GM21717 (cell line): ENCODE measurements around the gene FAIM2.

Source experiments
- ATAC-seq: cut with Tn5 transposase; IDR thresholded peaks from one replicate; pipeline ENCODE4 v1.9.1; 2021; ENCODE audit warnings: mild to moderate bottlenecking, moderate library complexity; ENCODE audit not compliant: unreplicated experiment

The FAIM2 gene

DNA sequence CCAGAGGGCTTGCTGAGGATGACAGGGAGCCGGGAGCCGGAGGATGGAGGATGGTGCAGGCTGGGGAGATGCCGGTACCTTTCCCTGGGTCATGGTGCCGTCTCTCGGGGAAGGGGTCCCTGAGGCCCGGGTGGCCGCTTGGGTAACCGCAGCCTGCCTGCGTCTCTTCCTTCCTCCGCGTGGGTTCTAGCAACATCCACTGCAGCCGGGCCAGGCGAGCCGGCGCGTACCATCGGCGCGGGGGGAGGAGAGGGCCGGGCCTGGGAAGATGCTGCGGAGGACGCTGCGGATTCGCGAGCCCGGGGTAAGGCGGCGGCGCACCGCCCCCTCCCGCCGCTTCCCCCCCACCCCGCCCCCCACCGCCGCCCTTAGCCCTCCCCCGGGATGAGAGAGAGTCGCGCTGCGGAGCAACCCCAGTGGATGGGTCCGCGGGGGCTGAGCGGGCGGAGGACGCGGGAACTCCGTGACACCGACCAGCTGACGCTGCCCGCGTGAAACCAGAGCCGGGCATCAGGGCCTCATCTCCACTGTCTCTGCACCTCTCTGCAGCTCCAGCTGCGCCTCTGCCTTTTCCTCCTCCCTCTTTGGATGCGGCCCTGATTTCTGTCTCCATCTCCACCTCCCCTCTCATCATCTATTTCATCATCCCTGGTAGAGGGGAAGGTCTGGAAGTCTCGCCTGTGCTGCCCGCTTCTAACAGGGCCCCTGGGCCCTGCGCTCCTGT is at the start of gene FAIM2:
Gene FAIM2, minus strand, starts transcription at position 201 of the 724 bp plus-strand sequence. Its CDS starts 108 bp downstream, at position 93.
- ATAC-seq = no peak

DNA sequence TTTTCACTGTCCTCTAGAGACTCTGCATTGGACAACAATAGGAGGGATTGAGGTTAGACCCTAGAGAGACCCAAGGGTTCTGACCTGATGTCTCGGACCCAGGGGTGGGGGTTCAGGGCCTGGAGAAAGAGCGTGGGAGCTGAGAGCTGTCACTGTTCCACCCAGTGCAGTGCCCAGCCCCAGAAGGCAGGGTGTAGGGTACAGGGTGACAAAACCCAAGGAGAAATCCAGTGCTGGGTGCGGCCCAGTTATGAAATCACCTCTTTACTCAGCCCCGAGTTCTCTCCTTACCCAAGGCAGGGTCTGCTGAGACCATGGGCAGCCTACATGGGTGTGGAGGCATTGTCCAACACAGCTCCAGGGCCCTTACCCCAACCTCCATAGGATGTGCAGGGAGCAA is 49.5 kb upstream of the FAIM2 start:
- ATAC-seq = no peak

DNA sequence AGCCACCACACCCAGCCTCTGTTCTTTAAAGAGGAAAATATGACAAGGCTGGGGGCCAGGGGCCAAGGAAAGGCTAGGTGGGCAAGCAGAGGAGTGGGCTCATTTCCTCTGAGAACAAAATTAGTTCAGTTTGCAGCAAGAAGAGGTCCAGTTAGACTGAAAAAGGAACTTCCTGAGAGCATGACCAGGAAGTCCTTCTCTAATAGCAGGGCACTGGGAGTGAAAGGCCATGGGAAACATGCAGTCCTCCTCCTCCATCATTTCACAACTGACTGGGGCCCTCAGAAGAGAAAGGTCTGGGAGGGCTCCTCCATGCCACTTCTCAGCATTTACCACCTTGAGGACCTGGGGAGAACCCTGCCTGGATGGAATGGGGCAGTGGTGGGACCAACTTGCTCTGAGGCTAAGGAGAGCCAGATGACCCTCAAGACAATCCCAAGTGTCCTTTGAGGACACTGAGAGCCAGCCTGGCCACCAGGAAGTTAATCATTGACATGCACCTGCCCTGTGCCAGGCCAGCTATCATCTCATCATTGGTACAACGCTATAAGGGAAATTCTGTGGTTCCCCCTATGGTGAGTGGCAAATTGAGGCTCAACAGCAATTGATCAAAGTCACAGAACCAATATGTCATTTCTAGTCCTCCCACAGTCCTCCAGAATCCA is 48.8 kb upstream of the FAIM2 start:
- no peak for ATAC-seq

DNA sequence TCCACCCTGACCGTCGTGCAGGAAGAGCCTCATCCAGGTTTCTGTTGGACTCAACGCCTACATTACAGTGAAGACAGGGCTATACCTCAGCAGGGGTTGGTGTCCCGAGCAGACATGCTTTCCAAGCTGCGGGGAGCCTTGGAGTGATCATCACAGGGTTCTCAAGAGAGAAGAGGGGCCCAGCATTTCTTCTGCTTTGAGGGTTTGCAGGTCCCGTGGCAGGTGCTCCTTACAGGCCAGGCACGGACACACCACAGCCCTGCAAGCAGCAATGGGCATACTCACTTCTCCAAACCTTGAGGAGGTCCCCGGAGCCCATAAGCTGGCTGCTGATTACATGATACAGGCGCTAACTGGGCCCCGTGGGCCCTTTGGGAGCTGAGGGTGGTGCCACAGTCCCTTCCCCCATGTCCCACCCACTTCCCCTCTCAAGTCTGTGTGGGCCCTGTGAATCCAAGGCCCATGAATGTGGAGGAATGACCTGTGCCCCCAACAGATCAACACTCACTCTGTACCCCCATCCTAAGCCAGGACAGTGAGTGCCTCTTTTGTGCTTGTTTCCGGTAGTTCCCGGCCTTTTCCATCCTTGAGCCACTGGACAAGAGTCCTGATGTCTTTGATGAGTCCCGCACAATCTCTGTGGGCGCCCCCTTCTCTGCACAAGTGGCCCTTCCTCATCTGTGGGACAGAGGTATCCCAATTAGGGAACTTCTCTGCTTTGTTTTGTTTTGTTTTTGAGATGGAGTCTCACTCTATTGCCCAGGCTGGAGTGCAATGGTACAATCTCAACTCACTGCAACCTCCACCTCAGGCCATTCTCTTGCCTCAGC is 47.9 kb upstream of the FAIM2 start:
- no peak for ATAC-seq

DNA sequence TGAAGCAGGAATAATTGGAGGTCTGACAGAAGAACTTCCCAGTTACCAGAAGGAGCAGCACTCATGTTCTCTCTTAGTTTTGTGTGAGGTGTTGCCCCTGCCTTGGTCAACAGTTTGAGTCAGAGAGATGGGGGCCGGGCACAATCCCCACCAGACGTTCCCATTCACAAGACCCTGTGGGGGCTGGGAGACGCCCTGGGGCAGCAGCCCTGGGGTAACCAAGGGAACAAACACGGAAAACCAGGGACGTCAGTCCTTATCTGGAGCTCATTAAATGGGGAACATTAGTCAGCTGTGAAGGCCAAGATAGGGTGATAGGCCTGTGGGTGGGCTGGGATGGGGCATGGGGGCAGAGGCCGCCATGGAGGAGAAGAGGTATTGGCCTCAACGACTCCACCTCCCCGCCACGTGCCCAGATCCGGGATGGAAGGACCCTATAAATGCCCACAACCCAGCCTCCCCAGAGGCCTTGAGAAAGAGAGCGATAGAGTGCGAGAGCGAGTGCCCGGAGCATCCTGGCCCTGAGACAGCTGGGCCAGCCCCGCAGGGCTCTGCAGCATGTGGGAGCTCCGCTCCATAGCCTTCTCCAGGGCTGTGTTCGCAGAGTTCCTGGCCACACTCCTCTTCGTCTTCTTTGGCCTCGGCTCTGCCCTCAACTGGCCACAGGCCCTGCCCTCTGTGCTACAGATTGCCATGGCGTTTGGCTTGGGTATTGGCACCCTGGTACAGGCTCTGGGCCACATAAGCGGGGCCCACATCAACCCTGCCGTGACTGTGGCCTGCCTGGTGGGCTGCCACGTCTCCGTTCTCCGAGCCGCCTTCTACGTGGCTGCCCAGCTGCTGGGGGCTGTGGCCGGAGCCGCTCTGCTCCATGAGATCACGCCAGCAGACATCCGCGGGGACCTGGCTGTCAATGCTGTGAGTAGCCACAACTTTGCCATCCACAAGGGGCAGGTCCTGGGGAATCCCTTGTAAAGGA is 46.9 kb upstream of the FAIM2 start, which contains the start of gene AQP2:
Gene AQP2, plus strand, starts transcription at position 465 of the 979 bp plus-strand sequence. Its CDS starts 94 bp downstream, at position 559.
- no peak for ATAC-seq

DNA sequence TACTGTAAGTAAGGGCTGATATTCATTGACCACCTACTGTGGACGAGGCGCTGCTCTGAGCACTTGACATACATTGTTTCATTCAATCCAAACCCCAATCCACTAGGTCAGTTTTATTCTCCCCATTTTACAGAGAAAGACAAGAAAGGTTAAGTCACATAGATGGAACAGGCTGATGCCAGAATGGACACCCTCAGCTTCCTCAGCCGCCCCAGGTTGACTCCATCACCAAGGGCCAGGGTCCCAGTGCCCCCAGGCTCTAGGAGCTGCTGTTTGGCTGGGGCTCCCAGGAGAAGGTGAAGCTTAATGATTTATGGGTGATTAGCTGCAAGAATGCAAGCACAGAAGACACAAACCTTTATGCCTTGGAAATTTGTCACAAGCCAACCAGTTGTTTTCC is 46.2 kb upstream of the FAIM2 start:
- no peak for ATAC-seq

DNA sequence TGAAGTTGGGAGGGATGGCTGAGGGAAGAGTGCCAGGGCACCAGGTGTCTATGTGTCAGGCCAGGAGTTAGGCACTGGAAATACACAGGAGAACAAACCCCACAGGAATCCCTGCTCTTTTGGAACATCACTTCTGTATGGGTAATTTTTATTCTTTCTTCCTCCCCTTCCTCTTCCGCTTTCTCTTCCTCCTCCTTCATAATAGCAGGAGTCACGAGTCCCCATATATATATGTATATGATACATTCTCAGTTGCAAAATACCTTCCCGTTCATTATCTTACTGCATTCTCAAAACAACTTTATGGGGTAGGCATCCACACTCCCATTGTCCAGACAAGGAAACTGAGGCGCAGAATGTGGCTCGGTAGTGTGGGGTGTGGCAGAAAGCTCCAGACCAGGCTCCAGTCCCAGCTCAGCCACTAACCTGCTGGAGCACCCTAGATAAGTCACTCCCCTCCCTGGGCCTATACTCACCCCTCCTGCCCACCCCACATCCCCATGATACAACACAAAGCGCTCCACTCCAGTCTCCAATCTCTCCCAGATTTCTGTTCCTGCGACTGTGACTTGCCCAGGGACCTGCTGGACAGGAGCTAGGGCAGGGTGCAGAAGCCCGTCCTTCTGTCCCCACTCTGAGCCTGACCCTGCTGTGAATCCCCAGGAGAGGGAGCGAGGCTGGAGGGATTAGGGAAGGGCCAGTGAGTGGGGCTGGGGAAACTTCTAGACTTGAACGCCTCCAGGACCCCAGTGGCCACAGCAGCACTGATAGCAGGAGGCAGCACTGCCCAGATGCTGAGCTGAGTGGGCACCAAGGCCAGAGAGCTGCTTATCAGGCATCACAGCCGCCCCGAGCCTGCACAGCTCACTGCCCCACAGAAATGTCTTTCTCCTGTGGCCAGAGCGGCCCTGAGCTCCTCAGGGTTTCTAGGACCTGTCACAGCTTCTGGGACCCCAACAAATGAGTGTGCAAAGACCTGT is 45.5 kb upstream of the FAIM2 start:
- ATAC-seq = no peak

DNA sequence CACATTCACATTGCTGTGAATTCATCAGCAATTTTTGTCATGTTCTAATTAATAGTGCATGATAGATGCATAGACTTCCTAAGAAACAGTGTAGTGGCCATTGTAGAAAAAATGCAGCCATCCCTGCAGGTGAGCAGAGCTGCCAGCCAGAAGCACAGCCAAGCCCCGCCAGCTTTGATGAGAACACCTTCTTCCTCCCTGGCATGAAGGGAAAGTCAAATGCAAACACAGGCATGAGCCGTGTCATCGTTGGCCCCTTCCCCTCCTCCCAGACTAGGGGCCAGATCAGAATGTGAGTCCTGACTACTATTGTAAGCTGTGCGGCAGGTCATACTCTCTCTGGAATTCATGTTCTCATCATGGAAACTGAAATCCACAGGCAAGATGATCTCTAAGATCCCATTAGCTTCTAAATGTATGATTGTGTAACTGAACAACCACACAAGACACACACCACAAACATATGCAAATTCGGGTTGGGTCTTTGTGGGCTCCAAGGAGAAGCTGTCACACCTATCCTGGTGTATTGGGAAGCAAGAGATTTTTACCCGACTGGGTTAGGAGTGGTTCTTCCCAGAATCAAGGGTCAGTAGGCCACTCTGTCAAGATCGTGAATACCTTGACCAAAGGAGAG is 44.0 kb upstream of the FAIM2 start:
- ATAC-seq = no peak

DNA sequence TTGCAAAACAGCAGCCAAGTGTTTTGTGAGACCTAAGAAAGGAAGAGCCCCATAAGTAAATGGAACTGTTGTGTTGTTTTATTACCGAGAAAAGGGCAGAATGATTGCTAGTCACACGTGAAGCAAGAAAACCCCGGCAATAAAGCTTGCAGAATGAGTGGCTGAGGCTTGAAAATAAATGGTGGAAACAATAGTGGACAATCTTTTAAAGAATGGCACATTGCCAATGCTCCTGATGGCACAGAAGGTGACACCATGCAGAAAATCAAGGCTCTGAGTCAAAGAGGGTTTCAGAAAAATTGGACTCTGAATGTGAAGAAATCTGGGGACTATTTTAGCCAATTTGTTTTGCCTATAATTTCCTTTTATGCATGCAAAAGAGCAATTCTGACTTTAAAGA is 42.8 kb upstream of the FAIM2 start:
- no peak for ATAC-seq

DNA sequence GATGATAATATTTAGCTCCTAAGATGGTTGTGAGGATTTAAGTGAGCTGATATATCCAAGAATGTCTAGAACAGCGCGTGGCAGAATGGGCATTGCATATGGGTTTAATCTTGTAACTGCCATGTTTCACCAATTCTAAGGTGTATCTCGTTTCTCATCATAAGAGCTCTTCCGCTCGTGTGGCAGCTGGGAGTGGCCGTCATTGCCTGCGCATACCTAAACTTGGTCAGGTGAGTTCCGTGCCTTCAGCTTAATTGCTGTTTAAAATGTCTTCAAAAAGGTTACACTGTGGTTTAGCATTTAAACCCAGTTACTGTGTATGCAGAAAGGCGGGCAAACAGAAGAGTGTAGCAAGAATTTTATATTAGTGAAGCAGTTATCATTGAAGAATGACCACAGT is 42.4 kb upstream of the FAIM2 start:
- no peak for ATAC-seq

DNA sequence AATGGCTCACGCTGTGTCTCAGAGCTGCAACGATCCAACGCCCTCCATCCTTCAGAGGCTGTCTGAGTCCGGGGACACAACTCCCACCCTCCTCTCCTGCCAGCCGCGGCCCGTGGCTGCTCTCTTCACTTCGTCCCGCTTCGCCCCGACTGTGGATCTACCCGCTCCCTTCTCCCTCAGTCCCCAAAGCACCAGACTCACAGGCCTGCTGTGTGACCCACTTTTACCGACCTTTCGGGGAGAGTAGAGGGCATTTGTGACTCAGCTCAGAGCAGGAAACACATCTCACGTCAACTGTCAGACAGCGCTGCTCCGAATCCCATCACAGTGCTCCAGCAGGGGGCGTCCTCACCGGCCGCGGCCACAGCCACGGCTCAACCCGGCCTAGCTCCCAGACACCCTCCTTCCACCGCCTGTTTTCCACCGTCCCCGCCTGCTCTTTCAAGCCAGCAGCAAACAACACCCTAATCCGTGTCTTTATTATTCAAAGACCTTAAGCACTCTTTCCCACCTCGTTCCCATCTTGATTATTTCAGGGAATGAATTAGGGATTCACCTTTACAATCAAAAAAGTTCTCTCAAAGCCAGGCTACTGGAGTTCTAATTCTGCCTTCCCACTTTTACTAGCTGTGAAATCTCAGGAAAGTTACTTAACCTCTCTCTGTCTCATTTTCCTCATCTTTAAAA is 41.8 kb upstream of the FAIM2 start:
- ATAC-seq = peak; percentile 64

DNA sequence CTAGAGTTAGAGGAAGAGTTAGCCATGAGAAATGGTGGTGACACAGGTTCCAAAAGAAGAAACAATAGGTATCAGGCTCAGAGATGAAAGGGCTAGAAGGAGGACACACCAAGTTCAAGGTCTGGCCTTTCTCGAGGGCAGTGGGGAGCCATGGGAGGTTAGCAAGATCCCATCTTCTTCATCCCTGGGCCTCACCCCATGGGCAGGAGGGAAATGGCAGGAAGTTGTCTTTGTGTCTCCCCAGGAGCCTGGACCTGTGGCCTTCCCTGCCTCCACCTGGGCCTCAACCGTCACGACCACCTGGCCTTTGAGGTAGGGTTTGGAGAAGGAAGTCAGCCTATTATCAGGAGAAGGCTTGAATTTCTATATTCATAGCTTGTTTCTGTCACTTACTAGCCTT is 41.0 kb upstream of the FAIM2 start:
- ATAC-seq = no peak

DNA sequence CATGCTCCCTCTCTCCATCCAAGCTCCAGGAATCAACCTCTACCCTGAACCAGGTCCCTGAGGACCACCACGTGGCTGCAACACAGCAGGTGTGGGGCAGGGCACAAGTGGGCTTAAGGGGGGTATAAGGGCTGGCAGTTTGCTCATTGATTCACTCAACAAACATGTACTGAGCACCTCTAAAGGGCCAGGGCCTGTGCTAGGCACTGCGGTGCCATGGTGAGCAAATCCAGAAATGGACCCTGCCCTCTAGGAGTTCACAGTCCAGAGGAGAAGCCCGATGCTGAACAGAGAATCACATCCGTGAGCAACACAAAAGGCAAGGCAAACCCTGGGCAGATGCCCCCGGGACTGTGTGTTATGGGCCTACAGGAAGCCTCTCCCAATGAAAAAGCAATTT is 40.3 kb upstream of the FAIM2 start:
- no peak for ATAC-seq

DNA sequence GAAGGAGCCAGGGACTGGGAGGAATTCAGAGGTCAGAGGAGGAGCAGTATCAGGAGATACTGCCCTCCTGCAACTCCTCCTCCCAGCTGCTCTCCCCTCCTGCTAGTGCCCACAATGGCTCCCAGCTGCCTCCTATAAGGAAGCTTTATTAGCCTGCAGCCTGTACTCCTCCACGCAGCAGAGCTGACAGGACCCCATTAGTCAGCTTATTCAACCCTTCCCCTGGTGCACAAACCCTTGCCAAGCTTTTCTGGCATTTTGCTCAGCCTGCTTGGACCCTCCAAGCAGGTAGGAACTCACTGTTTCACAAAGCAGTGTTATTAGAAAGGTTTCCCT is 39.9 kb upstream of the FAIM2 start:
- no peak for ATAC-seq

DNA sequence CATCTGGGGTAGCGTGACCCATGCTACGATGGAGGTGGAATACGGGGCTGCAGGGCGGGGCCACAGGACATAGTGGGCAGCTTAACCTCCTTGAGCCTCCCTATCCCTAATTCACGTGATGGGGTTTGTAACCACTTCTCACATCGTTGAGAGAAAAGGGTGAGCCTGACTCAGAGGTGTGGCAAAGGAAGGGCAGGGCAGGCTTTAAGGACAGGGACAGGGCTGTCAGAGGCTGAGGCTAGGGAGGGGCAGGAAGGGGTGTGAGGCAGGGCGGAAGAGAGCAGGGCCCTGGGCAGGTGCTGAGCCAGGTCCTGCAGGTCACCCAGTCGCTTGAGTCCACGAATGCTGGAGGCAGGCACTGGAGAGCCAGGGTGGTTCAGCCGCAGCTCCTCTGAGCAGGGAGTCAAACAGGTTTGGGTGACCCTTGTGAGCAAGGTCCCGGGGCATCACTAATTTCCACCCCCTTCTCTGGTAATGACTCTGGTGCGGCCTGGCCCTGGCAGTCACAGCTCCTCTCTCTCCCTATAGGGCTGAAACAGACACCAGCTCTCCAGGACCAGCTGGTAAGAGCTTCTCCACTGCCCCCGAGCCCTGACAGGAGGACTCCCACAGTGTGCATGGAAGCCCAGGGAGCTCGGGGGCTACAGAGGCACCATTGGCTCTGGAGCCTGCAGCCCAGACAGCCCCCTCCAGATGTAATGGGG is 39.4 kb upstream of the FAIM2 start:
- no peak for ATAC-seq

DNA sequence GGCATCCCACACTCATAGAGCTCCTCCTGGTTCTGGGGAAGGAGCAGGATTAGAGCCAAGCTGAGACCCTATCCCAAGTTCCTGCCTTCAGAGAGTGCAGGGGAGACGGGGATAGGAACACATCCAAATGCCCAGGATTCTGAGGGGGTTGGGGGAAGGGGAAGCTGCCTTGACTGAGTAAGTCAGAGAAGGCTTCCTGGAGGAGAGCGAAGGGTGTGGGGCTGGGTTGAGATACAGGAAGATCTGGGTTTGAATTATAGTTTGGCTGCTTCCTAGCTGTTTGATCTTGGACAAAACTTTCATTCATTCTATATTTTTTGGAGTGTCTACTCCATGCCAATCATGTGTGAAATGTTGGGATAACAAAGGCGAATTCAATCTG is 38.8 kb upstream of the FAIM2 start:
- no peak for ATAC-seq

DNA sequence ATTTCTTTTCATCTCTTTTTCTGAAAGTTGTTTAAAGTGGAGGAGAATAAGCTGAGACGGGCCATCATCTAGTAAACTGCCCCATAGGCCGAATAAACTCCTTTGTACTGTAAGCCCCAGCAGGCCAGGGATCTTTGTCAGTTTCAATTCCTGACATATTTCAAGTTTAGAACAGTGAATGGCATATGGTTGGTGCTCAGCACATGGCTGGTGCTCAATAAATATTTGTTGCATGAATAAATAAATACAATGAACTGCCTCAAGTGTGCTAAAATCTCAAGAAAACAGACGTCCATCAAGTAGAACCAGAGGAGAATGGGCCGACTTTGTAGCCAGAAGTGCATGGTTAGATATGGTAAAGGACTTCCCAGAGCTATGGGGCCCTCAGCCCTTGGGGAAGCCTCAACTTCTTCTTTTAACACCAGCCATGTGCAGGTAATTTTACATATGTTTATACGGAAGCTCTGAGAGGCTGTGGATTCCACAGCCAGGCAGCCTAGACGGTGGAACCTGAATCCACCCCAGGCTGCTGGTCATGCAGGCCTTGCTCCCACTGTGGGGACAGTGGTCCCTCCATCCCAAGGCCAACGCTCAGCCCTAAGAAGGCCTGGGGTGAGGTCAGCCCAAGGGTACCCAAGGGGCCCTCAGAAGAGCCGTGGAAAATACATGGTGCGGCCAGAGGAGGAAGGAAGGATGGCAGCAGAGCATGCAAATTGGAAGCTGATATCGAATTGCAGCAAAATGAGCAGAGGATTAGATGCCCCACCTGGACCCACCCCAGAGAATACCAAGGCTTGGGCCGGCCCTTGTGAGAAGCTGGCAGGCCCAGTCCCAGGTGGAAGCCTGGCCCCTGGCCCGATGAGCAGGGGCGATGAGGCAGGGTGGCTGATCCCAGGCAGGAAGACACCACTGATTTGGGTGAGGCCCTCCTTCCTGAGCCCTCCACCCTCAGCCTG is 38.1 kb upstream of the FAIM2 start:
- no peak for ATAC-seq
